PFSK-1 (cell line): ENCODE data around the gene KIAA1549.

Experiments
- FOXP2 ChIP-seq: optimal IDR thresholded peaks from 2 replicates; pipeline ENCODE3; 2011; ENCODE audit warnings: borderline replicate concordance, control low read depth, inconsistent platforms; ENCODE audit not compliant: insufficient read depth; ENCODE audit errors: extremely low read length, extremely low read depth
- POLR2AphosphoS5 ChIP-seq: IDR thresholded peaks from 2 replicates; pipeline ENCODE4 v1.6.1; 2012; ENCODE audit warnings: low read depth, mild to moderate bottlenecking, control low read depth, low read length, moderate library complexity
- SIN3A ChIP-seq: IDR thresholded peaks from 2 replicates; pipeline ENCODE4 v1.6.1; 2012; ENCODE audit warnings: mild to moderate bottlenecking, low read length, moderate library complexity, borderline replicate concordance; ENCODE audit not compliant: insufficient read depth
- TAF1 ChIP-seq: IDR thresholded peaks from 2 replicates; pipeline ENCODE4 v1.6.1; 2012; ENCODE audit warnings: low read length, control low read depth, borderline replicate concordance; ENCODE audit not compliant: insufficient read depth
- TF ChIP-seq, protein P1 (sequence below), 2 experiments: IDR thresholded peaks; 2 replicates each; pipeline versions ENCODE4 v1.6.1 to v1.8.0; 2011 to 2012; ENCODE audit warnings: low read depth in 2 of 2, low read length in 2 of 2, control low read depth in 1 of 2, inconsistent platforms in 1 of 2, mild to moderate bottlenecking in 1 of 2, moderate library complexity in 1 of 2; ENCODE audit not compliant: insufficient read depth in 1 of 2

DNA sequence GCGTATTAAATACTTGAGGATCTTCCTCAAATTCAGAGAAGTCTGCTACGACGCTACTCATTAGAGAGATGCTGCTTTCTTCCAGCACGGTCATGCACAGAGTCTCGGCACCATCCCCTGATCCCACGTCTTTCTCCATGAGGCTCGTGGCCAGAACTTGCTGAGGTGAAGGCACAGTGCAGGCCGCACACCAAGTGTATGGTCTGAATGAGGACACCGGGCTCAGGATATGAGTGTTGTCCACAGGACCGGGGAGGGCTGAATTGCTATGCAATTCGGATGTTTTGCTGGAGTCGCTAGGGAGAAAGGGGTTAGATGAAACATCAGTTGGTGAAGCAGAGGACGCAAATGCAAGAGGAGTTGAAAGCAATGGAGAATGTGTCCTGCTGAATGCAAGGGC lies 63.0 kb downstream of the KIAA1549 start:
- TF ChIP-seq SIN3A, result no peak
- no peak for TF ChIP-seq POLR2AphosphoS5
- TF ChIP-seq TAF1, result no peak
- TF ChIP-seq, protein P1, sequence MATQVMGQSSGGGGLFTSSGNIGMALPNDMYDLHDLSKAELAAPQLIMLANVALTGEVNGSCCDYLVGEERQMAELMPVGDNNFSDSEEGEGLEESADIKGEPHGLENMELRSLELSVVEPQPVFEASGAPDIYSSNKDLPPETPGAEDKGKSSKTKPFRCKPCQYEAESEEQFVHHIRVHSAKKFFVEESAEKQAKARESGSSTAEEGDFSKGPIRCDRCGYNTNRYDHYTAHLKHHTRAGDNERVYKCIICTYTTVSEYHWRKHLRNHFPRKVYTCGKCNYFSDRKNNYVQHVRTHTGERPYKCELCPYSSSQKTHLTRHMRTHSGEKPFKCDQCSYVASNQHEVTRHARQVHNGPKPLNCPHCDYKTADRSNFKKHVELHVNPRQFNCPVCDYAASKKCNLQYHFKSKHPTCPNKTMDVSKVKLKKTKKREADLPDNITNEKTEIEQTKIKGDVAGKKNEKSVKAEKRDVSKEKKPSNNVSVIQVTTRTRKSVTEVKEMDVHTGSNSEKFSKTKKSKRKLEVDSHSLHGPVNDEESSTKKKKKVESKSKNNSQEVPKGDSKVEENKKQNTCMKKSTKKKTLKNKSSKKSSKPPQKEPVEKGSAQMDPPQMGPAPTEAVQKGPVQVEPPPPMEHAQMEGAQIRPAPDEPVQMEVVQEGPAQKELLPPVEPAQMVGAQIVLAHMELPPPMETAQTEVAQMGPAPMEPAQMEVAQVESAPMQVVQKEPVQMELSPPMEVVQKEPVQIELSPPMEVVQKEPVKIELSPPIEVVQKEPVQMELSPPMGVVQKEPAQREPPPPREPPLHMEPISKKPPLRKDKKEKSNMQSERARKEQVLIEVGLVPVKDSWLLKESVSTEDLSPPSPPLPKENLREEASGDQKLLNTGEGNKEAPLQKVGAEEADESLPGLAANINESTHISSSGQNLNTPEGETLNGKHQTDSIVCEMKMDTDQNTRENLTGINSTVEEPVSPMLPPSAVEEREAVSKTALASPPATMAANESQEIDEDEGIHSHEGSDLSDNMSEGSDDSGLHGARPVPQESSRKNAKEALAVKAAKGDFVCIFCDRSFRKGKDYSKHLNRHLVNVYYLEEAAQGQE (IDR thresholded peaks at IDR 0.05; ENCODE audit: insufficient read depth in 1 of 2, low read depth in 2 of 2, low read length in 2 of 2), result no peak
- TF ChIP-seq FOXP2, result no peak
